RPMI8226 (cell line): ENCODE measurements around the gene CCDC184.
"Not testable (repeated sequence)": the region's sequence is repeated elsewhere in the genome, so short reads cannot be mapped to it uniquely, and the experiment has no call there.

Experiments used
- DNase-seq: peaks from one replicate; pipeline ENCODE4 v3.0.0-alpha.2; 2015

The CCDC184 gene

DNA sequence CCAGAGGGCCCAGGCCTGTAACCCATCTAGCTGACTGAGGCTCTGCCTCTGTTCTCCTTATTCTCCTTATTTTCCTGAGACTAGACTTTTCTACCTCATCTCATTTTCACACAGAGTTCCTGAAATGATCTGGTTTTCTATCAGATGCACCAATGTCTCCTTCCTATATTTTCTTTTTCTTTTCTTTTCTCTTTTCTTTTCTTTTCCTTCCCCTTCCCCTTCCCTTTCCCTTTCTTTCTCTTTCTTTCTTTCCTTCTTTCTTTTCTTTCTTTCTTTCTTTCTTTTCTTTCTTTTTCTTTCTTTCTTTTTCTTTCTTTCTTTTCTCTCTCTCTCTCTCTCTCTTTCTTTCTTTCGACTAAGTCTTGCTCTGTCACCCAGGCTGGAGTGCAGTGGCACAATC lies 3.0 kb upstream of the CCDC184 start:
- DNase-seq: no peak

DNA sequence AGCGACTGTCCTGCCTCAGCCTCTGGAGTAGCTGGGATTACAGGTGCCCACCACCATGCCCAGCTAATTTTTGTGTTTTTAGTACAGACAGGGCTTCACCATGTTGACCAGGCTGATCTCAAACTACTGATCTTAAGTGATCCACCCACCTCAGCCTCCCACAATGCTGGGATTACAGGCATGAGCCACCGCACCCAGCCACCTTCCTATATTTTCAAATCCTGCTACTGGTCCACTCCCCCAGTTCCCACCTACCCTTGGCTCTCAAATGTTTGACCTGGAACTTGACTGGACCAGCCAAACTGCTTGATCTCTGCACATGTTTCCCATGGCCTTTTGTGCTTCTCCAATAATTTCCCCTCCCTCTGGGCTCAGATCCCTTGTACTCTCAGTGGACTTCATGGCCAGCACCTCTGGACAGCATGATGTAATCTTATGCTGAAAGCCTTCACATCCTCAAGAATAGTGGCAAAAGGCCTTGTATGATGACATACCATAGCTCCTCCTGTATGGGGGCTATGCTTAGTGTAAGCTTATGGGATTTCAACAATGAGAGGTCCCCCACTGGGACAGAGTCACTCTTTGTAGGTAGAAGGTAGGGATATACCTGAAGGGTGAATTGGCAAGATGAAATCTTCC lies 2.5 kb upstream of the CCDC184 start:
- DNase-seq: no peak

DNA sequence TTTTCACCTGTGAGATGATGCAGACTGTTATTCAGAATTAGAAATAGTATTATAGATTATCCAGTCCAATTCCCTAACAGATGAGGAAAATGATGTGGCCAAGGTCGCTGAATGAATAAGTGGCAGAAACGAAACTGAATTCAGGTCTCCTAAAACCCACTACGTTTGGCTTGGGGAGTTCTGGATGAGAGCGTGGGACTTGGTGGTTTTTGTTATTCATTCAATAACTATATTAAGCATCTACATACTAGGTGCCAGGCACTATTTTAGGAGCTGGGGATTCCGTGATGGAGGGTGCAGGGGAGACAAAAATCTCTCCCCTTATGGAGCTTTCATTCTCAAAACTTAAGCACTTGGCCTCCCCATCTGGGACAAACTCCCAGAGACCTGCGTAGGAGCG lies 813 bp upstream of the CCDC184 start:
- DNase-seq: no peak

DNA sequence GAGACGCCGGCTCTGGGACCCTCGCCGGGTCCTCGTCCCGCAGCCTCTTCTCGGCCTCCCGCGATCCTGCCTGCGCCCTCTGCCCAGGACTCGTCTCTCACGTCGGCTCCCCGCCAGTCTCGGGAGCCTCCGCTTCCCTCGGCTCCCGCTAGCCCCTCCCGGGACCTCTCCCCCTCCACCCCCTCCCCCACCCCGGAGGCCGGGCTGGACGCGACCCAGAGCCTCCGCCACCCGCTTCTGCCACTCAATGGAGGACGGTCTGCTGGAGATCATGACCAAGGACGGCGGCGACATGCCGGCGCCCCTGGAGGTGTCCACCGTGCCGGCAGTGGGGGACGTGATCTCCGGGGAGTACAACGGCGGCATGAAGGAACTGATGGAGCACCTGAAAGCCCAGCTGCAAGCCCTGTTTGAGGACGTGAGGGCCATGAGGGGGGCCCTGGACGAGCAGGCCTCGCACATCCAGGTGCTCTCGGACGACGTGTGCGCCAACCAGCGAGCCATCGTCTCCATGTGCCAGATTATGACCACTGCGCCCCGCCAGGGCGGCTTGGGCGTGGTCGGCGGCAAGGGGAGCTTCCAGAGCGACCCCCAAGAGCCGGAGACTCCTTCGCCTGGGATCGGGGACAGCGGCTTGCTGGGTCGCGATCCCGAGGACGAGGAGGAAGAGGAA lies 568 bp downstream of the CCDC184 start:
- no peak for DNase-seq

DNA sequence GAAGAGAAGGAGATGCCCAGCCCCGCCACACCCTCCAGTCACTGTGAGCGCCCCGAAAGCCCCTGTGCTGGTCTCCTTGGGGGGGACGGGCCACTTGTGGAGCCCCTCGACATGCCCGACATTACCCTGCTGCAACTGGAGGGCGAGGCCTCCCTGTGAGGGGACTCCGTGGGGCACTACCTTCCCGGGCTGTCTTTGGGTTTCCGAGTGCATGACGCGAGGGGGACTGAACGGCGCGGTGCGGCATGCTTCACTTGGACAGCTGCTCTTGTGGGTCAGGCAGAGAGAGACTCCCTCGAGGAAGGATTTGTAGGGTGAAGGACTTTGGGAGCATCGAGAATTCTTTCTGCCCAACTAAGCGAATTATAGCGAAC lies 1.1 kb downstream of the CCDC184 start:
- no peak for DNase-seq

DNA sequence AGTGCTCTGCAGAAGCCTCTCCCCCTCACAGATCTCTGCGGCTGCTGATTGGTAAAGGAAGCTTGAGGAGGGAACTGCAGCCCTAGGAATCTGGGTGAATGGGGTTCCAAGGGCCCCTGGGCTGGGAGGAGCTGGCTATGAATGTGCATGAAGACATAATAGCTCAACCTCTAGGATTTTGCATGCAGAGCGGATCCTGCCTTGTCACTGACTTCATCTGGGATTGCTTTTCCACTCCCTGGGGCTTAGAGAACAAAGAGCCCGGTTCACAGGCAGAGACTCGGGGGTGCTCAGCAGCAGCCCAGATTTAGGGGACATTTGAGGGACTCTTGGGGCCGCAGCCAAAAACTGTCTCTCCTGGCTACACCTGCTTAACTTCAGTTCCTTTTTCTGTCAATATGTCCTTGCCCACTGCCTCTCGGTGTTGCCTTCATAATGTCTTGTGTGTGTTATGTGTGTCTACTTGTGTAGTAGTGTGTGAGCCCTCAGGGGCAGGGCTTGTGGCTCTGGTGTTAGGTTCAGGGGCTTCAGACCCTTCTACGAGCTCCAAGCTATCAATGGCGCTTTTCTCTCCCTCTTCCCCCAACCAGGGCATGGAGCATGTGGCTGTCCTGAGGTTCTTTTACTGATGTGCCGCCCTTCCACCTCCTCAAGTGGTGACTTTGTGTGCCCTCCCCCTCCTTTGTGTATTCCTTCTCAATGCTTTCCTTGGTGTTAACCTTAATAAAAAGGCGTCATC lies 1.9 kb downstream of the CCDC184 start:
- no peak for DNase-seq

DNA sequence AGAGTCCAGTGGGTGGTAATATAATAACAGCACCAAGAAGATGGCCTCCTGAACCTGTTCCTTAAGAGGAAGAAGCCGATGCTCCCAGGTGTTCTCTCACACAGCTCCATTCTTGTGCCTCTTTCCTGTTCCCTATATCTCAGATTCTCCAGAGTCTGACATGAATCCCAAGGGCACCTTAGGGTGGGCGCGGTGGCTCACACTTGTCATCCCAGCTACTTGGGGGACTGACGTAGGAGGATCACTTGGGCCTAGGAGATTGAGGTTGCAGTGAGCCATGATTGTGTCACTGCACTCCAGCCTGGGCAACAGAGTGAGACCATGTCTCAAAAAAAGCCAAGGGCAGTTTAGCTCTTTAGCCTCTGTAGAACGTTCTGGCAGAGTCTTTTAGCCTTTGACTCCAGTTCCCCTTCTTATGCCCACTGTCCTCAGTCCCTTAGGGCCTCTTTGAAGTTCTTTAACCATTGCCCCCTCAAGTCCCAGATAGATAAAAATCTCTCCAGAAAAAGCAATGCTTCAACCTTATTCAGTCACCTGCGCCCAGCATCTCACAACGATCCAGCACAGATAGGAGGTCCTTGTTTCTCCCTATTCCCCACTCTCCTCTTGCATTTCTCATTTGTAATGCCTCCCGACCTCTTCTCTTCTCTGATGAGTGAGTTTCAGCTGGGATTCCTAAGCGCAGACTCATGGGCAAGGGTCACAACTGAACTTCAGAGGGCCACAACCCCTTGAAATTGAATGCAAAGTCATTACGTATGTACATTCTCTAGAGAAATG lies 4.7 kb downstream of the CCDC184 start:
- DNase-seq: no peak

DNA sequence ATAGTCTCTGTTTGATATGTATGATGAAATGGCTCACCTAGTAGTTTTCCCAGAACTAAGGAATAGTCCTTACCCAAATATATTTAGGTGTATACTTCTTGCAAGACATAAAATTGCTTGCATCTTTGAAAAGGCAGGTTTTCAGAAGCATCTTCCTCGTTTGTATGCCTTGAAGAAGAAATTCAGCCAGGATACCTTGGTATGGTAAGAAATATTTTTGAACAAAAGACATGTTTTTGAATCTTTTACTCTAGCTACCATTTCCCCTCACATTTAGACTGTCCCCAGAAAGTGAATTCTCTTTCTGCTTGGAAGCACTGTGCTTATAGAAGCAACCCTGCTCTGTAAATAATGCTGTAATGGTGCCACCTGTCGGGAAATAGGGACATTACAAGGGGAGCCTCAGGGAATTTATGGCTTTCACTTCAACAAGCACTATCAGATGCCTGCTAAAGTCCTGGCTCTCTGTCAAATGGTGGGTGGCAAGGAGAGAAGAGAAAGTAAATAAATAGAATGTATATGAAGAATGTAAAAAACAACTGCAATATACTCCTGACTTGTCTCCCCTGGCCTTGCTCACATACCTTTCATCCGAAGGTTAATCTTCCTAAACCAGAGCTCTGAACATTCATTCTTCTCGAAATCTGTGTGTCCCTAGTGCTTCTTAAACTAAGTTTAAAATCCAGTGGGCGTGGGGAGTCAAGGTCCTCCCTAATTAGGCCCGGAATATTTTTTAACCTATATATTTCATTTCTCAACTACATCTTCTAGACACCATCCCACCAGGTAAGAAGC lies 6.1 kb downstream of the CCDC184 start:
- peak; percentile 75 for DNase-seq

DNA sequence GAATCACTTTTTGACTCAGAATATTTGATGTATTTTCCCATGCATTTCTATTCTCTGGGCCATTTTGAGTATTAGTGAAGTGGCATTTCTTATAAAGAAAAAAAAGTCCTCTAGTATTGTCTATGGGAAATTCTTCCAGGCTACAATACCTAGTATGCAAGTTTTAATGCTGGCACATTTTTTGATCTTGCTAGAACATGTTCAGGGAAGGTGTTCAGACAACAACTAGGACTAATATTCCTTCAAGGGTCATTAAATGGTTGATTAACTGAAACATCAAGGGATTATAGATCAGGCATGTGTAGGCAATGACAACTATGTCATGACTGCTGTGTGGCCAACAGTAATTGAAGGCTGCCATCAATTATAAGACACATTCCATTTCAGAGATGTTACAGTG lies 7.7 kb downstream of the CCDC184 start:
- DNase-seq: no peak

DNA sequence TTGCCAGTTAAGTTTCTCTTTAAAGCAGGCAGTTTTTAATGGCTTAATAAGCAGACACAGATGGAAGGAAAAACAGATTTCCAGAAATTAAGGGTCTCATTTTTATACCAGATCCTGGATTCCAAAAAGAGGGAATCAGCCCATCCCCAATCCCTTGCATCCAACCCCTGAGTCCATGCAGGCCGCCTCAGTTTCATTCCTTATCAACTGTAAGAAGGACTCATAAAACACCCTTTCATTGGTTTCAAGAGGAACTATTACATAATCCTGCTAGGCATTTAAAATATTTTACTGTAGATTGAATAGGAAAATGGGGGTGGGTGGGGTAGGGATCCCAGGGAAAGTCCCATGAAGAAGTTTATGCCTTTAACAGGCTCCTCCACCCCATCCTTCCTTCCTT lies 9.4 kb downstream of the CCDC184 start:
- no peak for DNase-seq

DNA sequence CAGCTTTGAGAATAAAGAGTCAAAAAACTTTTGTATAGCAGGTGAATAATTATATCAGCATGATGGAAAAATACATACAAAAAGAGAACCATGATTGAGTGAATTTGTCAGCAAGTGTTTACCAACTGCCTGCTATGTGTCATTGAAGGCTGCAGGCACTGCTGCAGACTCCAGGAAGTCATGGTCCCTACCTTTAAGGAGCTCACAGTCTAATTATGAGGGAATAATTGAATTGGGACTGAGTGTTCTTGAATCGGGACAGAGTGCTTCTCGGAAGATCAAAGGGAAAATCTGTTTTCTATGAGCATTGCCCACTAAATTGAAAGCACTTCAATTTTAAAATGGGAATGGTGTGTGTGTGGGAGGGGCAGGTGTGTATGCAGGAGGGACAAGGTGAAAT lies 10.2 kb downstream of the CCDC184 start:
- no peak for DNase-seq

DNA sequence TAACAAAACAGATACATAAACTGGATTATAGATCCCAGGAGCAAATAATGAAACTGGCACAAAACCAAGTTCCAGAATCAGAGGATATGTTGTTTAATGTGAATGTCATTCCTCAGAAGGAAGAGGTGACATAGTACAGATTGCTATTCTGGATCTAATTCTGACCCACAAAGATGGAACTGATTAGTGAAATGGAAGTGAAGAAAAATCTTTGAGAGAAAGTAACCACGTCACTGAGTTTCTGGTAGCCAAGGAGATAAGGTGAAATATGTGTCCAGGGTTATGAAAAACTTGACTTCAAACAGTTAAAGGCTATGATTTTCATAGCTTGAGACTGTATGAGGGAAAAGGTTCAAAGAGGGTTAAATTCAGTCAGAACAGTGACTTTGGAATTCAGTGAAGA lies 11.4 kb downstream of the CCDC184 start:
- DNase-seq: no peak

DNA sequence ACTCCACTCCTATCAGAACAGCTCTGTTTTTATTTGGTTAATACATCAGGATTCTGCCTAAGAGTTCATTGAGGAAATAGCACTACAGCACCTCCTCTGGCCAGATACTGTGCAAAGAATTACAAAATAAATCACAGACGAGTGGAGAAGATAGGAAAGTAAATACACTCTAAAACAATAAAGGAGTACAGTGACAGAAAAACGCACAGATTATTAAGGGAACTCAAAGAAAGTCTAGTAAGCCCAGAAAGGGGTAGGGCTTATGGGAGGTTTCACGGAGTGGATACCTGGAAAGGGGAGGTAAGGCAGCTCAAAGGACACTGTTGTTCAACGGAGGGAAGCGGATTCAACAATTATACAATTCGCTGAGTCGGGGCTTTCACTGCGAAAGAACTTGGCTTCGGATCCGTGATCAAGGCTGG lies 14.1 kb downstream of the CCDC184 start:
- DNase-seq: peak; percentile 55

DNA sequence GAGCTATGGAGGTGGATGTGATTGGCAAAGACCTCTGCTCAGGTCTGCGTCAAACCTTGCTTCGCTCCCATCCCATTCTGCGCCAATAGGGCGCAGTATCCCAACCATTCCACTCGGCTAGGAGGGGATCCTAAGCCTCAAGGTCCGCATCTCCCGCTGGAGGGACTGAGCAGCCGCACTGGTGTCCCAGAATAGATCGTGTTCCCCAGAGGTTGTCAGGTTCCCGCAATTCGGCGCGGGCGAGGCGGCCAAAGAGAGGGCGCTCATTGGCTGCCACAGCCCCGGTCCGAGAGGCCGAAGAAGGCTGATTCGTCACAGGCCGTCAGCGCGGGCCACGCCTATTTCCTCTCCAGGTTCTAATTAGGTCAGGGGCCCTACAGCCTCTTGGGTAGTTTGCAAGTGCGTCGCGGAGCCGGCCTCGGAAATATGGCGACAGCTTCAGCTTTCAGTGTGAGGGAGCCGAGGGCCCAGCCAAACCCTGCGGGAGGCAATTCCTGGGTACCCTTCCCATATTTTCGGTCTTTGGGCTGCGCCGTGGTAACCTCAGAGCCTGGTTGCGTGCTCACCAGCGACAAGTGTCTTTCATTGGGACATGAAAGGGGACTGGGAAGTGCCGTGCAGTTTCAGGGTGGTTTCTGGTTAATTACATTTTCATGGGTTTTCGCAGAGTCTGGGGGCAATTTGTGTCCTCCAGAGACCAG lies 14.7 kb downstream of the CCDC184 start:
- peak; percentile 87 for DNase-seq

DNA sequence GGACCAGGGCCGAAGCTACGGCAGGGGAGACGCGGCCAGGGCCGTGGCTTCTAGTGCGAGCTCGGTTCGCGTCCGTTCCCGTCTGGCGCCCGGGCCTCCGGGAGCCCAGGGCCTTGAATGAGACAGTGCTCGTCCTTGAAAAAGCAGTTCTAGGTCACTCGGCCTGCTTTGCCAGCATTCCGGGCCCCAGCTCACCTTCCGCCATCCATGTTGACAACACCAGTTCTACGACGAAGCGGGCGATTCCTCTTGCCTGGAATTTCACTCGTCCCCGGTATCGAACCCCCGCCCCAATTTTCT lies 15.2 kb downstream of the CCDC184 start:
- peak; percentile 8 for DNase-seq

DNA sequence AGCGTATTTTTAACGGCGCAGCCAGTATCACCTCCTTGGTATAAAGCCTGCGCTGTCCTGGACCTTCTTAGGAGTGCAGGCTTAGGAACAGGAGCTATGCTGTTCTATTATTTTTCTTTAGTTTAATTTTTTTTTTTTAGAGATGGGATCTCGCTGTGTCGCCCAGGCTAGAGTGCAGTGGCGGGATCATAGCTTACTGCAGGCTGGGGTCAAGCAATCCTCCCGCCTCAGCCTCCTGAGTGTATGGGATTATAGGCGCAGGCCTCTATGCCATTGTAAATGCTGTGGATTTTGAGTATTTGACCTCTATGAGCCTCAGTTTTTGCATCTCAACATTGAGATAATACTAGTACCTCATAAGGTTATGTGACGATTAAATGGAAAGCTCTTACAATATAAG lies 15.5 kb downstream of the CCDC184 start:
- no peak for DNase-seq

DNA sequence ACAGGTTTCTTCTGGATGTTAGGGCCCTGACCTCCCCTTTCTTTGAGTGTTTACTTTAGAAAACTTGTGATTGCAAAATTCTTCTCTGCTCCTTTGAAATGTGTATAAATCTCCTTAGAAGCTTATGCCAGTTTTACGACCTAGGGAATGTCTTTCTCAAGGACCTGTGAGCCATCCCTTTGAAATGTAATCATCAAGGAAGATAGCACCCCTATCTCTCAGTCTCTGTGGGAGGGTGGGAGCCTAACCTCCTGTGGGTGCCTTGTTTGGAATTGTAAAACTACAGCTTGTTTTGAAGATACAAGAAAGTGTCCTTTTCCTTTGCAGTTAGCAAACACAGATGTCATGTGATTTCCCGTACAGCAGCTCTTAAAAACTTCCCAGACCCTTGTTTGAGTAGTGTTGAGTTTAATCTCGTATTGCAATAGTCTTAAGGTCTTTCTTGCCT lies 16.4 kb downstream of the CCDC184 start:
- no peak for DNase-seq

DNA sequence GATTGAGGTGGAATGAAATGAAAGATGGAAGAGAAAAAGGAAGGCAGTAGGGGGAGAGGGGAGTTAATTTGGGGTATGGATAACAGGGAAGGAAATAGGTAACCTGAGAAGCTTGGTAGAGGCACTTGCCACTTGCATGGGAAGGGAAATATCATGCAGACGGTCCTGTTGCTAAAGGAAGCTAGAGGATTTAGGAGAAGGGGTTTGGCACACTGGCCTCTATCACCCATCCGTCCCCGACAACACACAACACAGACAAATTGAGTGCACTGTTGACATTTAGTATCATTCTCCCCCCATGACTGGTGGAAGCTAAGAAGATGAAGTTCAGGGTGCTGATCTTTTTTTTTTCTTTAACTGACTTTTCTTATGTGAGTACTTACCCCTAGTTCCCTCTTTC lies 17.6 kb downstream of the CCDC184 start:
- DNase-seq: no peak

DNA sequence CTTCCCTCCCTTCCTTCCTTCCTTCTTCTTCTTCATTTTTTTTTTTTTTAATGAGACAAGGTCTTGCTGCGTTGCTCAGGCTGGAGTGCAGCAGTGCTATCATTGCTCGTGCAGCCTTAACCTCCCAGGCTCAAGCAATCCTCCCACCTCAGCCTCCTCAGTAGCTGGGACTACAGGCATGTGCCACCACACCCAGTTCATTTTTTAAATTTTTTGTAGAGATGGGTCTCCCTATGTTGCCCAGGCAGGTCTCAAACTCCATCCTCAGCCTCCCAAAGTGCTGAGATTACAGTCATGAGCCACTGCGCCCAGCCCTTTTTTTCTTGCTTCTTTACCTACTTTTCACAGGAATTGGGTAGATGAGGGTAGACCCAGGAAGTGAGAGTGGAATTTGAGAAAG lies 18.1 kb downstream of the CCDC184 start:
- DNase-seq: no peak

DNA sequence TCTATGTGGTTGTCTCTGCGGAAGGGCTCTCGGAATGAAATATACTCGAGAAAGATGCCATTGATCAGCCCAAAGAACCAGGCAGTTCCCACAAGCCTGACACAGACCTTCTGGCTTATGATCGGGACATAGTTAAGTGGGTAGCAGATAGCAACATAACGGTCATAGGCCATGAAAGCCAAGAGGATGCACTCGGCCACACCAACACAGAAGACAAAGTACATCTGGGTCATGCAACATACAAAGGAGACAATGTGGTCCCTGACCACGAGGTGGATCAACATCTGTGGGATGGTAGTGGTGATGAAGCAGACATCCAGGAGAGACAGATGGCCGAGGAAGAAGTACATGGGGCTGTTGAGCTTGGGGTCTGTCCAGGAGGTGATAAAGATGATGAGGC lies 19.3 kb downstream of the CCDC184 start:
- DNase-seq: no peak

DNA sequence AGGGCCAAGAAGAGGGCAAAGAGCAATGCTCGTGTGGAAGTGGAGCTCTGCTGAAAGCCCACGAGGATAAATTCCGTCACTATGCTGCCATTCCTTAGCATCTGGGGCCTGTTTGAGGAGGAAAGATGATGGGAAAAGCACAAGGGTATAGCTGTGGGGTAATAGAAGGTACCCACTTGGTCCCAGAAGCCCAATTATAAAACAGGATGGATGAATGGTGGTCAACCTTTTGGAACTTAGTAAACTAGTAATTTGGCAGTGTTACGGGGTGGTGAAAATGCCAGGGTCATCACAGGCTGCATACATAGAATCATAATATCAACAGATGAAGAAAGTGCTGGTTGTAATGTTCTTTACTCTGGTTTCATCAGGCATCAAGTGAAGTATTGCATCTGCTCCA lies 19.7 kb downstream of the CCDC184 start, which contains the start of gene OR10AD1:
TSS of gene OR10AD1 (minus strand) at position 101 of the 400 bp plus-strand sequence. CDS start at position 101, 0 bp downstream.
- DNase-seq: no peak

DNA sequence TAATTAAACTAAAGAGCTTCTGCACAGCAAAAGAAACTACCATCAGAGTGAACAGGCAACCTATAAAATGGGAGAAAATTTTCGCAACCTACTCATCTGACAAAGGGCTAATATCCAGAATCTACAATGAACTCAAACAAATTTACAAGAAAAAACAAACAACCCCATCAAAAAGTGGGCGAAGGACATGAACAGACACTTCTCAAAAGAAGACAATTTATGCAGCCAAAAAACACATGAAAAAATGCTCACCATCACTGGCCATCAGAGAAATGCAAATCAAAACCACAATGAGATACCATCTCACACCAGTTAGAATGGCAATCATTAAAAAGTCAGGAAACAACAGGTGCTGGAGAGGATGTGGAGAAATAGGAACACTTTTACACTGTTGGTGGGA lies 26.1 kb downstream of the CCDC184 start:
- not testable (repeated sequence) for DNase-seq
